NB4 (cell line): ENCODE measurements around the gene NRBP1.

ENCODE experiments used
- CTCF ChIP-seq: IDR thresholded peaks from one replicate; pipeline ENCODE4 v1.5.1; 2012; ENCODE audit warnings: low read depth, low read length
- MAX ChIP-seq: IDR thresholded peaks from 2 replicates; pipeline ENCODE4 v1.6.1; 2011; ENCODE audit warnings: low read depth, low read length
- POLR2A ChIP-seq: IDR thresholded peaks from 2 replicates; pipeline ENCODE4 v1.6.1; 2011; ENCODE audit warnings: mild to moderate bottlenecking; ENCODE audit not compliant: insufficient read length; ENCODE audit errors: extremely low read depth

GRCh38 chr2:27448381-27448780 is 19.9 kb downstream of the NRBP1 start:
- TF ChIP-seq CTCF (no peak), POLR2A (no peak), MAX (no peak)
